Measurements from ENCODE around the gene KCNIP4.

The KCNIP4 gene

DNA sequence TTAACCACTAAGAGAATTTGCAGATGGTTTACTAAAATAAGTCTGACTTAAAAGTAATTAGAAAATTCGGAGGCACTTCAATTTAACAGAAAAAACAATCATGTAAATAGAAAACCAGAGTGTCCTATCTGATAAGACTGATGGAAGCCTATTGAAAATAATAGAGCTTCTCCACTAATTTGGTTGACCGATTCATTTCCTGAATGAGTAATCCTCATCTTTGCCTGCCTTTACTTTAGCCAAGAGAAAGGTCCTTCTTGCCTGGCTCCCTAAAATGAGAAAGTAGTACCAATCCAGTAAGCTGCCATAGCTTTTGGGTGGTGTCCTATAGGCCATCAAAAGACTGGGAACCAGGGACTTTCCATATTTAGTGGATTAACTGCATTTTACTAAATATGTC, 48.4 kb downstream of the KCNIP4 start:
- DNase-seq = no peak

- no peak for DNase-seq
Observed at GRCh38 chr4:21898101-21898500, 50.5 kb downstream of the KCNIP4 start.

- DNase-seq = no peak
Observed at GRCh38 chr4:21896767-21897166, 51.8 kb downstream of the KCNIP4 start.

DNA sequence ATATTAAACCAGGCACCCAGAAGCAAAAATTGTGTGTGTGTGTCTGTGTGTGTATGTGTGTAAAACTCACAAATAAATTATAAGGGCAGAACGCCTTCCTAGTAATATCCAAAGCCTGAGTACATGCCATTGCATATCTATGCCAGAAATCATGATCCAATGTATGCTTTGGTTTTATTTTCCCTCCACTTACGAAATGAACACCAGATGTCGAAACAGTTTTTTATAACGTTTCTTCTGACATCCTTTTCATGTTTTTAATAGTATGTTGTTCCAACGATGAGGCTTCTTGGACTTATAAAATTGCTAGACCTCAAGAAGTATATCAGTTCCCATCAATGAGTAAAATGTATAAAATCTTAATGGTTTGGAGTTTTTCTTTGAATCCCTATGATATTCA, 55.4 kb downstream of the KCNIP4 start:
- no peak for DNase-seq

DNA sequence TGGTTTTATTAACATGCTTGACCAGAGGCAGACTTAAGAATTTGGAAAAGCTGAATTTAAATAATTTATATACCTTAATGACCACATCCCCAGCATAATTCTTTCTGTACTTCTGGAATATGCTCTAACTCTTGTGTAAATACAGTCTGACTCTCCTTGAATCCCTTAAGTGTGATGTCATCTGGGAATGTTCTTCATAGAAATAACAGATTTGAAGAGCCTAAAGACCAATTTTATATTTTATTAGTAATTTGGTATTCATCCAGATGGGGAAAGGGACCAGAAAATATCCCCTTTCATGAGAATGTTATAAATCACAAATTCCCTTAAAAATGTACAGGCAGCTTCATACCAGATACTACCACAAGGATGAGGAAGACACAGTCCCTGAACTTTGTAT, 58.3 kb downstream of the KCNIP4 start:
- DNase-seq = no peak

- DNase-seq = peak; percentile 78
Observed at GRCh38 chr4:21888195-21888976, 60.2 kb downstream of the KCNIP4 start.

DNA sequence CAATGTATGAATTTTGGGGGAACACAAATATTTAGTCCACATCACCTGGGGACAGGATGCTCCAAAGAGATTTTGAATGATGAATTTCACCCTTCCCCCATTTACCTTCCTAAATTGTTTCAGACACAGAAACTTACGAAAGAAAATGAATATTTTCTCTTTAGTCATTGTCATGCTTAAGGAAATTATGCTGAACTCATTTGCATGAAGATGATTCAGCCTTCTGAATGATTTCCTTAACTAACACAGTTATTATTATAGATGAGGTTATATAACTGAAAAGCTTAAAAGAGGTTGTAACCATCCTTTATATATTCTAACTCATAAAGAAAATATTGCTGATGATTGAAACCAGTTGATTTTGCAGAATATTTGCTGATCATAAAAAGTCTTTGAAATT, 61.1 kb downstream of the KCNIP4 start:
- DNase-seq = no peak

- no peak for DNase-seq
Observed at GRCh38 chr4:21885770-21886169, 62.8 kb downstream of the KCNIP4 start.

GRCh38 chr4:21885241-21885640, 63.3 kb downstream of the KCNIP4 start:
- no peak for DNase-seq

- DNase-seq = no peak
Observed at GRCh38 chr4:21884615-21885014, 64.0 kb downstream of the KCNIP4 start.

- no peak for DNase-seq
Observed at GRCh38 chr4:21882051-21882839, 66.3 kb downstream of the KCNIP4 start.

- no peak for DNase-seq
Observed at GRCh38 chr4:21879187-21879586, 69.4 kb downstream of the KCNIP4 start.

GRCh38 chr4:21876711-21877110, 71.9 kb downstream of the KCNIP4 start:
- no peak for DNase-seq

GRCh38 chr4:21873145-21873544, 75.4 kb downstream of the KCNIP4 start:
- no peak for DNase-seq

DNA sequence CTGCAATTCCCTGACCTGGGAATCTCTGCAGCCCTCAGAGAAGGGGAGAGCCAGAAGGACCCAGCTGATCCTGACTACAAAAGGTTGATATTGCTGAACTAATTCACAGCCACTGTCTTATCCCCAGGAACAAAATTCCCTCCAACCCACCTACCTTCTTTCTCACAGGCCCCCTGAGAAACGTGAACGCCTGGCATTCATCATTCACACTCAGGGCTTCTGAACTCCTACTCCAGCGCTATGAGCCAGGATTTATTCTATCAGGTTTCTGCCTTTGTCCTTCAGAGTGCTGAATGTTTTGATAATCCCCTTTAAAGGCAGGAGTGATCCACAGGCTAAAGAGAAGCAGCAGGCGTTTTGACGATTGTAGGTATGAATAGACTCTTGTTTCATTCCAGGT, 76.5 kb downstream of the KCNIP4 start:
- DNase-seq = no peak

DNA sequence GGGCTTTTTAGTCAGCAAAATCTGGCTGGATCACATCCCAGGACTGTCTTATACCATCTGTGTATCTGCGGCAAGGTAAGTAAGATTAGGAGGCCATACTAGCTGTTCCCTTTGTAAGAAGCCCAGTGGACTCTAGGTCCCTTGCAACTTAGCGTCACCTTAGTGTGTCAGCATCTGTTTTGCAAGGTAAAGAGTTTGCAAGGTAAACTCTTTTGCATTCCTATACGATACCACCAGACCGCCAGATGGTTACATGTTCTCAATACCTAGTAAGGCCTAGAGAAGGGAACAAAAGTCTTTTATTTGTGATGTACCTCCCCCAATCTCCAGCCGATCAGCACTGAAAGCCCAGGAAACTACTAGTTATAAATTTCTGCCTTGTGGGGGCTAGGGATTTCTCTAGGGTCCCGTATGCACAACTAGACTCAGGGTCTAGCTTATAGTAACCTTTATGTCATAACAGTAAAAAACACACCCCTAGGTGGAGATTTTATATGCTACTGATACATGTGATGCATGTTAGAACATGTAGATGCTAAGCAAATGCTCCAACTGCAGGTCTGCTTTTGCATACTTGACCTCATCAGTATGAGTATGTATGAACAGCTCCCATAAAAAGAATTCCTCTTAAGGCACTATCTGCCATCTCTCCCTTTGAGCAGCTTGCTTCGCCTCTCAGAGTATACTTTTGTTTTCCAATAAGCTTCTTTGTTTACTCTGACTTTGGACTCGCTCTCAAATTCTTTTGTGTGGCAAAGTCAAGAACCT, 78.4 kb downstream of the KCNIP4 start:
- DNase-seq = no peak

DNA sequence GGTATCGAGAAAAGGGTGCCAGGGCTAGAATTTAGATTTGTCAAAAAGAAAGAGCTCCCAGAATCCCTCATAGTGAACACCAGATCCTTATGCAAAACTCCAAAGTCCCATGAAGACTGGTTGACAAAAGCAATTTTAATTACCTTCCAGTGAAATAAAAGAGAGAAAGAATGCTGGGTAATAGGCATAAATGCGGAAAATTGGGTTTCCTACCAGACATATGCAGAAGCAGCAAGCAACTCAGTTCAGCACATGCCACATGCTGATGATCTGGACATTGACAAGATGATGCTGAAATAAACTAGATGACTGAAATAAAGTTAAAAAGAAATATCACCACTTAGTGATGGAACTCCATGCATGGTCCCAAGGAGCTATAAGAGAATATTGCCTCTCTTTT, 83.9 kb downstream of the KCNIP4 start:
- DNase-seq = no peak

DNA sequence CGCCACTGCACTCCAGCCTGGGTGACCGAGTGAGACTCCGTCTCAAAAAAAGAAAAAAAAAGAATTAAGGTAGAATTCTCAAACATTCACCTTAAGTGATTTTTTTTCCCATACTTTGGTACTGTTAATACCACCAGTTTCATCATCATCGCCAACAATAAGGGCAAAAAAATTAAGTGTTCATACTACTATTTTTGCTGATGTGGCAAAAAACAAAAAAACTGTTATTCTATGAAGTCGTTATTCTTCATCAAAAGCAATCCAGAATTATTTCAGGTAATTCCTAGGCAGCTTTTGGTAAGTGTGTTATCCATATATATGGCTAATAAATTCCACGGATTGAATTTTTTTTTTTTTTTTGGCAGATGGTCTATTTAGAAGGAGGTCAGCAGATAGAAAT, 85.7 kb downstream of the KCNIP4 start:
- no peak for DNase-seq

DNA sequence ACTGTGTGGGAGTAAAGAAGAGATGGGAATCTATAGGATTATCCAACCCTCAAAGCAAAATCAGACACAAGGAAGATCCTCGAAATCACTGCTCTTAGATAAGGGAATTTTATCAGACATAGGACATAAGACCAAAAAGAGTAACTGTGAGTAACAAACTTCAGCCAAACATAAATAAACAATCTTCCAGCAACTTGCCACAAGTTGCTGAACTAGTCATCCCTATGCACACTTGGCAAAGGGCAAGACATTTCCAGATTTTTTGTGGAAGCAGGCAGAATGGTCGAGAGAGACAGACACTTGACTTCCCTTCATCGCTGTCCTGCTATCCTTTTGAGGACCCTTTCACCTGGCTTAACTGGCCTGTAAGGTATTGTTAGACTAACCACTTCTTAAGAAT, 89.6 kb downstream of the KCNIP4 start:
- DNase-seq = no peak

GRCh38 chr4:21856754-21857153, 91.8 kb downstream of the KCNIP4 start:
- DNase-seq = no peak

DNA sequence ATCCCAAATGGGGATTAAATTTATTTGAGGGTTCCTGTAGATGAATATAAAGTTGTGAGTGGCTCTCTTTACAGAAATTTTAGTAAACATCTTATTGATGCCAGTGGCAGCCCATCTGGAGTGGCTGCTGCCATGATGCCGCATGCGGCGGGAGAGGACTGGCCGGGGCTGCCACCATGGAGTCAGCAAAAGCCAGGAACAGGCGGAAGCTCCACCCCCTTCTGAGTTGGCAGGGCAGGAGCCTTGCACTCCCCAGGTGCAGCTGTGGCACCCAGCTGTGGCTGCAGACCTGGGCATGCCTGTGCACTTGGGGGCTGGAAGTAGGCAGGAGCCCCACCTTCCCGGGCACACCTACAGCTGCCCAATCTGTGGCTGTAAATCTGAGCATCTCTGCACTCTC, 92.3 kb downstream of the KCNIP4 start:
- no peak for DNase-seq

GRCh38 chr4:21849077-21849476, 99.5 kb downstream of the KCNIP4 start:
- no peak for DNase-seq

- no peak for DNase-seq
Observed at GRCh38 chr4:21848021-21848420, 100.6 kb downstream of the KCNIP4 start.

- no peak for DNase-seq
Observed at GRCh38 chr4:21845663-21846062, 102.9 kb downstream of the KCNIP4 start.

Data from kidney glomerular epithelial cell (primary cell).